G401.6 (cell line): ENCODE results near the gene SDF2L1.

Experiments used
- FAIRE-seq: peaks from 2 replicates; lab custom pipeline; 2012; peaks lifted over from hg19 to GRCh38; lab: Jason Lieb, UNC

SDF2L1 gene

GRCh38 chr22:21622011-21622918 is 19.8 kb upstream of the SDF2L1 start:
- FAIRE-seq = no peak

- no peak for FAIRE-seq
Measured at GRCh38 chr22:21622919-21623647, 19.0 kb upstream of the SDF2L1 start.

- no peak for FAIRE-seq
Measured at GRCh38 chr22:21623648-21623970, 18.5 kb upstream of the SDF2L1 start.

GRCh38 chr22:21624120-21624879 is 17.8 kb upstream of the SDF2L1 start:
- FAIRE-seq = no peak

- FAIRE-seq = no peak
Measured at GRCh38 chr22:21624880-21625791, 17.0 kb upstream of the SDF2L1 start.

GRCh38 chr22:21626073-21626734 is 15.9 kb upstream of the SDF2L1 start:
- no peak for FAIRE-seq

- no peak for FAIRE-seq
Measured at GRCh38 chr22:21626735-21627469, 15.2 kb upstream of the SDF2L1 start.

GRCh38 chr22:21628386-21629254 is 13.5 kb upstream of the SDF2L1 start:
- FAIRE-seq = no peak

GRCh38 chr22:21629255-21630149 is 12.6 kb upstream of the SDF2L1 start, which contains the start of gene YDJC:
Gene YDJC, minus strand, starts transcription at chr22:21630022. Its CDS starts 8 bp downstream, at chr22:21630014.
- FAIRE-seq = peak; percentile 46

- FAIRE-seq = no peak
Measured at GRCh38 chr22:21631025-21631424, 11.1 kb upstream of the SDF2L1 start.

GRCh38 chr22:21632237-21632895 is 9.7 kb upstream of the SDF2L1 start, which contains the start of gene CCDC116:
Gene CCDC116, plus strand, starts transcription at chr22:21632760. Its CDS starts 422 bp downstream, at chr22:21633182.
- no peak for FAIRE-seq

- no peak for FAIRE-seq
Measured at GRCh38 chr22:21632931-21633330, 9.2 kb upstream of the SDF2L1 start.

- no peak for FAIRE-seq
Measured at GRCh38 chr22:21633481-21633880, 8.6 kb upstream of the SDF2L1 start.

- no peak for FAIRE-seq
Measured at GRCh38 chr22:21634081-21634480, 8.0 kb upstream of the SDF2L1 start.

GRCh38 chr22:21634844-21635243 is 7.3 kb upstream of the SDF2L1 start:
- no peak for FAIRE-seq

- no peak for FAIRE-seq
Measured at GRCh38 chr22:21635771-21636510, 6.2 kb upstream of the SDF2L1 start.
